Measurements from ENCODE around the gene ATP6V0C. TPM values are rescaled to one million over a fixed set of nuclear protein-coding genes. Genes with fewer than 3 reads are reported as not detected.

Gene ATP6V0C
- total and polyA plus RNA-seq, 2 of the 13 experiments (the other 11 are each of a cell fraction or from before 2014, with no cell fraction given), result 10.4 to 20.1 TPM

GRCh38 chr16:2531696-2532493 is 18.1 kb downstream of the ATP6V0C start (continued):
- TF ChIP-seq BORCS8-MEF2B (CRISPR knock-in tag; IDR thresholded peaks at IDR 0.05) (no peak), ZNF274 (CRISPR knock-in tag; IDR thresholded peaks at IDR 0.05) (peak; percentile 72; the same call in 1 of the 2 replicates), ZNF34 (CRISPR knock-in tag; IDR thresholded peaks at IDR 0.05; ENCODE audit: borderline replicate concordance) (no peak), FIP1L1 (IDR thresholded peaks at IDR 0.05; ENCODE audit: borderline replicate concordance, insufficient read depth, low read depth, low read length) (no peak), ZNF207 (IDR thresholded peaks at IDR 0.05; ENCODE audit: borderline replicate concordance) (no peak), ZNF816 (CRISPR knock-in tag; IDR thresholded peaks at IDR 0.05; ENCODE audit: borderline replicate concordance) (no peak), JUN (CRISPR knock-in tag; IDR thresholded peaks at IDR 0.05) (peak; percentile 36; the same call in 1 of the 2 replicates), HCFC1 (IDR thresholded peaks at IDR 0.05; ENCODE audit: low read depth, low read length) (no peak), ZNF383 (CRISPR knock-in tag; IDR thresholded peaks at IDR 0.05; ENCODE audit: borderline replicate concordance) (no peak)
- TF ChIP-seq, protein P1, sequence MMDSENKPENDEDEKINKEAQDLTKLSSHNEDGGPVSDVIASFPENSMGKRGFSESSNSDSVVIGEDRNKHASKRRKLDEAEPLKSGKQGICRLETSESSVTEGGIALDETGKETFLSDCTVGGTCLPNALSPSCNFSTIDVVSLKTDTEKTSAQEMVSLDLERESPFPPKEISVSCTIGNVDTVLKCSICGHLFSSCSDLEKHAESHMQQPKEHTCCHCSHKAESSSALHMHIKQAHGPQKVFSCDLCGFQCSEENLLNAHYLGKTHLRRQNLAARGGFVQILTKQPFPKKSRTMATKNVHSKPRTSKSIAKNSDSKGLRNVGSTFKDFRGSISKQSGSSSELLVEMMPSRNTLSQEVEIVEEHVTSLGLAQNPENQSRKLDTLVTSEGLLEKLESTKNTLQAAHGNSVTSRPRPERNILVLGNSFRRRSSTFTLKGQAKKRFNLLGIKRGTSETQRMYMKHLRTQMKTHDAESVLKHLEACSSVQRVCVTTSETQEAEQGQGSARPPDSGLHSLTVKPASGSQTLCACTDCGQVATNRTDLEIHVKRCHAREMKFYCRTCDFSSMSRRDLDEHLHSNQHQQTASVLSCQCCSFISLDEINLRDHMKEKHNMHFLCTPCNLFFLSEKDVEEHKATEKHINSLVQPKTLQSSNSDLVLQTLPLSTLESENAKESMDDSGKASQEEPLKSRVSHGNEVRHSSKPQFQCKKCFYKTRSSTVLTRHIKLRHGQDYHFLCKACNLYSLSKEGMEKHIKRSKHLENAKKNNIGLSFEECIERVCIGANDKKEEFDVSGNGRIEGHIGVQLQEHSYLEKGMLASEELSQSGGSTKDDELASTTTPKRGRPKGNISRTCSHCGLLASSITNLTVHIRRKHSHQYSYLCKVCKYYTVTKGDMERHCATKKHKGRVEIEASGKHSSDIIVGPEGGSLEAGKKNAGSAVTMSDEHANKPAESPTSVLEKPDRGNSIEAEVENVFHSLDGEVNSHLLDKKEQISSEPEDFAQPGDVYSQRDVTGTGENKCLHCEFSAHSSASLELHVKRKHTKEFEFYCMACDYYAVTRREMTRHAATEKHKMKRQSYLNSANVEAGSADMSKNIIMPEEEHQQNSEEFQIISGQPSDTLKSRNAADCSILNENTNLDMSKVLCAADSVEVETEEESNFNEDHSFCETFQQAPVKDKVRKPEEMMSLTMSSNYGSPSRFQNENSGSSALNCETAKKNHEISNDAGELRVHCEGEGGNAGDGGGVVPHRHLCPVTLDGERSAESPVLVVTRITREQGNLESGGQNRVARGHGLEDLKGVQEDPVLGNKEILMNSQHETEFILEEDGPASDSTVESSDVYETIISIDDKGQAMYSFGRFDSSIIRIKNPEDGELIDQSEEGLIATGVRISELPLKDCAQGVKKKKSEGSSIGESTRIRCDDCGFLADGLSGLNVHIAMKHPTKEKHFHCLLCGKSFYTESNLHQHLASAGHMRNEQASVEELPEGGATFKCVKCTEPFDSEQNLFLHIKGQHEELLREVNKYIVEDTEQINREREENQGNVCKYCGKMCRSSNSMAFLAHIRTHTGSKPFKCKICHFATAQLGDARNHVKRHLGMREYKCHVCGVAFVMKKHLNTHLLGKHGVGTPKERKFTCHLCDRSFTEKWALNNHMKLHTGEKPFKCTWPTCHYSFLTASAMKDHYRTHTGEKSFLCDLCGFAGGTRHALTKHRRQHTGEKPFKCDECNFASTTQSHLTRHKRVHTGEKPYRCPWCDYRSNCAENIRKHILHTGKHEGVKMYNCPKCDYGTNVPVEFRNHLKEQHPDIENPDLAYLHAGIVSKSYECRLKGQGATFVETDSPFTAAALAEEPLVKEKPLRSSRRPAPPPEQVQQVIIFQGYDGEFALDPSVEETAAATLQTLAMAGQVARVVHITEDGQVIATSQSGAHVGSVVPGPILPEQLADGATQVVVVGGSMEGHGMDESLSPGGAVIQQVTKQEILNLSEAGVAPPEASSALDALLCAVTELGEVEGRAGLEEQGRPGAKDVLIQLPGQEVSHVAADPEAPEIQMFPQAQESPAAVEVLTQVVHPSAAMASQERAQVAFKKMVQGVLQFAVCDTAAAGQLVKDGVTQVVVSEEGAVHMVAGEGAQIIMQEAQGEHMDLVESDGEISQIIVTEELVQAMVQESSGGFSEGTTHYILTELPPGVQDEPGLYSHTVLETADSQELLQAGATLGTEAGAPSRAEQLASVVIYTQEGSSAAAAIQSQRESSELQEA (CRISPR knock-in tag; IDR thresholded peaks at IDR 0.05; ENCODE audit: not compliant biosample characterization), result no peak
- TF ChIP-seq, protein P2, sequence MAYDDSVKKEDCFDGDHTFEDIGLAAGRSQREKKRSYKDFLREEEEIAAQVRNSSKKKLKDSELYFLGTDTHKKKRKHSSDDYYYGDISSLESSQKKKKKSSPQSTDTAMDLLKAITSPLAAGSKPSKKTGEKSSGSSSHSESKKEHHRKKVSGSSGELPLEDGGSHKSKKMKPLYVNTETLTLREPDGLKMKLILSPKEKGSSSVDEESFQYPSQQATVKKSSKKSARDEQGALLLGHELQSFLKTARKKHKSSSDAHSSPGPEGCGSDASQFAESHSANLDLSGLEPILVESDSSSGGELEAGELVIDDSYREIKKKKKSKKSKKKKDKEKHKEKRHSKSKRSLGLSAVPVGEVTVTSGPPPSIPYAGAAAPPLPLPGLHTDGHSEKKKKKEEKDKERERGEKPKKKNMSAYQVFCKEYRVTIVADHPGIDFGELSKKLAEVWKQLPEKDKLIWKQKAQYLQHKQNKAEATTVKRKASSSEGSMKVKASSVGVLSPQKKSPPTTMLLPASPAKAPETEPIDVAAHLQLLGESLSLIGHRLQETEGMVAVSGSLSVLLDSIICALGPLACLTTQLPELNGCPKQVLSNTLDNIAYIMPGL (CRISPR knock-in tag; IDR thresholded peaks at IDR 0.05; ENCODE audit: borderline replicate concordance in 1 of 2, low read depth in 1 of 2), result peak in 1 of 2 experiments; percentile 28; a peak in 1 of 4 replicates
